Measurements from ENCODE around the gene VSX2.

VSX2 gene

DNA sequence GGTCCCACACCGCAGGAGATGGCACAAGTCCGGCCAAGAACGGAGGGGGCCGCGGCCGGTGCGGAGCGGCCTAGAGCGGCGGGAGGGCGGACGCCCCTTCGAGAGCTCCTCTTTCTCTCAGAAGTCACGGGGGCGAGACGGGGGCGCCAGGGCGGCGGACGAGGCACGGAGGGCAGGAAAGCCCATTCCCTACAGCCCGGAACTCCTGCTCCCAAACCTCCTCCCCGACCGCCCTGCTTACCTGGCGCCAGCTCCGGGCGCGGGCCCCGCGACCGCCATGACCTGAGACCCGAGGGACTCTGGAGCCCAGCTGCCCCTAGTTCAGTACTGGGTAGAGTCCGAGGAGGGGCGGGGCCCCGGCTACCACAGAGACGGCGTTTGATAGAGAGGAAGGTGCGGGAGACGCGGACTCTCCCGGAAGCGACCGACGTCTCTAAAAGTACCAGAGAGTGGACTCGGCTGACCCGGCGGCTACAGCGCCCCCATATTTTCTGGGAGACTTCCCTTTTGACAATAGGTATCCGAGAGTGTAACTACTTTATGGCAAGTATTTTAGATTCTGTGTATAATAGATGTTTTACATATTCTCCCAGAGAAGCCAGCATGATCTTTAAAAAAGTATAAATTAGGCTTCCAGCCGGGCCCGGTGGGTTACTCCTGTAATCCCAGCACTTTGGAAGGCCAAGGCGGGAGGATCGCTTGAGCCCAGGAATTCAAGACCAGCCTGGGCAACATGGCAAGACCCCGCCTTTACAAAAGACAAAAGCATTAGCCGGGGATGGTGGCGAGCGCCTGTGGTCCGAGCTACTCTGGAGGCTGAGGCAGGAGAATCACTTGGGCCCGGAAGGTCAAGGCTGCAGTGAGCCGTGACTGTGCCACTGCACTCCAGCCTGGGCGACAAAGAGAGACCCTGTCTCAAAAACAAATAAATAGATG, 63.7 kb downstream of the VSX2 start, which contains the start of gene ABCD4:
Gene ABCD4, minus strand, starts transcription at position 301 of the 936 bp plus-strand sequence. Its CDS starts 22 bp downstream, at position 279.
- peak; percentile 94 for DNase-seq (ENCODE audit: low spot score)

DNA sequence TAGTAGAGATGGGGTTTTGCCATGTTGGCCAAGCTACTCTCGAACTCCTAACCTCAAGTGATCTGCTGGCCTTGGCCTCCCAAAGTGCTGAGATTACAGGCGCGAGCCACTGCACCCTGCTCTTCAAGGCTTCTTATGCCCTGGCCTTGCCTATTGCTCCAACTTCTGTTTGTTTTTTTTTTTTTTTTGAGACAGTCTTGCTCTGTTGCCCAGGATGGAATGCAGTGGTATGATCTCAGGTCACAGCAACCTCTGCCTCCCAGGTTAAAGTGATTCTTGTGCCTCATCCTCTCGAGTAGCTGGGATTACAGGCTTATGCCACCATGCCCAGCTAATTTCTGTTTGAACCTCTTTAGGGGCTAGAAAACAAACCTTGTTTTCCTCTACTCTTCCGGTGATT, 69.4 kb downstream of the VSX2 start:
- DNase-seq (ENCODE audit: low spot score) = no peak

DNA sequence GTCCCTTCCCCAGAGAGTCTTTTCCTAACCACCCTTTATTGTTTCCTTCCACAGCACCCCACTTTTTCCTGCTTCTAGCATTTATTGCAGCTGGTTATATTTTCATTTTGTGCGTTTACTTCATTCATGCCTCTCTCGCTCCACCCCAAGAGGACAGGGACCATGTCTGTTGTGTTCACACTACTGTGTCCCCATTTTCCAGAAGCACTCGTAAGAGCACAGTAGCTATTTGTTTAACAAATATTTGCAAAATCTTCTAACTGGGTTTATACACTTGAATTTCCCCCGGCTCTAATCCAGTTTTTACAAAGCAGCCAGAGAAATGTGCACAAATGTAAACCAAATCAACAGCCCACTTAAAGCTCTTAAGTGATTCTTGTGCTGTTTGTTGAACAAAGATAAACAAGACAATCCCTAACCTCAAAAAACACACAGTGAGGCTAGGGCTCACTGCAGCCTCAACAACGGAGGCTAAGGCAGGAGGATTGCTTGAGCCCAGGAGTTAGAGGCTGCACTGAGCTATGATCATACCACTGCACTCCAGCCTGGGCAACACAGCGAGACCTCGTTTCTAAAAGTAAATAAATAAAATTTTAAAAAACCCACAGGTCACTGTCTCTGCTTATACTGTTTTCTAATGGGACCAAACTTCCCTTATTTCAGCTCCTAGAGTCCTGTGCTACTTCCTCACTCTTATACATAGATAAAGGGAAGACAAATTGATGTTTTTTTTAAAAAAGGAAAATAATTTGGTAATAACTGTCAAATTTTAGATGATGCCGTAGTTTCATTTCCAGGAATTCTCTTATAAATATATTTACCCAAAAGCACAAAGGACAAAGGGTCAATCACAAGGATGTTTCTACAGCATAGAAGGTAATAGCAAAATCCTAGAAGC, 70.1 kb downstream of the VSX2 start:
- no peak for DNase-seq (ENCODE audit: low spot score)

DNA sequence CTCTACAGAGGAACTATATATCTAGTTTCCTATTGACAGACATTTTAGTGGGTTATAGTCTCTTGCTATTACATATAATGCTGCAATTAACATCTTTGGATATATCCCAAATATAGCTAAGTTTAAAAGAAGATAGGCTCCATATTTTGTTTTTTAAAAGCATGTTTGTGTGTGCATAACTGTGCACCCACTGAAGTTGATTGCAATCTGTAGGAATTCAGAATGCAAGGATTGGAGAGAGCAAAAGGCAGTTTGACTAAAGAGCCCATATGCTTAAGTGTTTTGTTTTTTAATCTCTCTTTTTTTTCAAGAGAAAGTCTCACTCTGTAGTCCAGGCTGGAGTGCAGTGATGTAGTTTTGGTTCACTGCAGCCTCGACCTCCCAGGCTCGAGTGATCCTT, 72.9 kb downstream of the VSX2 start:
- DNase-seq (ENCODE audit: low spot score) = no peak
